C1 segment of cervical spinal cord (tissue), 14 donors: ENCODE data around the gene EML1.

Experiments used
- DNase-seq, 14 donors: peaks; one replicate each; lab custom pipeline; 2025; lab: John Stamatoyannopoulos, UW

Gene EML1

GRCh38 chr14:99824776-99825175, 31.6 kb downstream of the EML1 start:
- DNase-seq: no peak

DNA sequence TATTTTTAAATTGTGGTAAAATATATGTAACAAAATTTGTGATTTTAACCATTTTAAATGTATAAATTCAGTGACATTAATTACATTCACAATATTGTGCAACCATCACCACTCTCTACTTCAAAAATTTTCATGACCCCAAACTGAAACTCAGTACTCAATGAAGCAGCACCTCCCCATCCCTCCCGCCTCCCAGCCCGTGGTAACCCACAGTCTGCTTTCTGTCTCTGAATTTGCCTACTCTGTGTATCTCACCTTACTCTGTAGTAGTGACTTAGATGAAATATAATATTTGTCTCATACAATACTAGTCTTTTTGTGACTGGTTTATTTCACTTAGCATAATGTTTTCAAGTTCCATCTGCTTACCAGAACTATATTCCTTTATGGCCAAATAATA, 36.2 kb downstream of the EML1 start:
- DNase-seq: no peak

- no peak for DNase-seq
Measured at GRCh38 chr14:99831303-99831702, 38.1 kb downstream of the EML1 start.

- no peak for DNase-seq
Measured at GRCh38 chr14:99831903-99832685, 38.9 kb downstream of the EML1 start.

- no peak for DNase-seq
Measured at GRCh38 chr14:99837822-99838221, 44.6 kb downstream of the EML1 start.

DNA sequence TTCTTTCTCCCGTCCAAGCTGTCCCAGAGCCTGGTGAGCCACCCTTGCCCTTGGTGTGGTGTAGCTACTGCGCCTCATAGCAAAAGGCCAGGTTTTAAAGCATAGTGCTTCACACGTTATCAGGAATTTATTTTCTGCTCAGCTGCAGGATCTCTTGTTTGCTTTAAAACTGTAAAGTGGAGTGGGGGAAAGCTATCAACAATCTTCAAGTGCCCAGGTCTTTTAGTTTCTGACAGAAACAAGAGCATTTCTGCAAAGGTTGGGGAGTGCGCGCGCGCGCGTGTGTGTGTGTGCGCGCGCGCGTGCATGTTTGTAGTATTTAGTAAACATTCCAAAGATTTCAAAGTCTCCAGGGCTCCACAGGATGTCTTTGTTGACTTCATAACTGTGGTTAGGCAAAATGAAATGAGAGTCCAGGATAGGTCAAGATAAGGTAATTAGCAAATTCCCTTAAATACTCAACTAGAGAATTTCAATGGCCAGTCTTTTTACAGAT, 45.5 kb downstream of the EML1 start:
- DNase-seq: no peak

GRCh38 chr14:99839696-99840095, 46.5 kb downstream of the EML1 start:
- DNase-seq: no peak

GRCh38 chr14:99840265-99840664, 47.1 kb downstream of the EML1 start:
- no peak for DNase-seq

GRCh38 chr14:99840774-99841305, 47.6 kb downstream of the EML1 start:
- DNase-seq: no peak

DNA sequence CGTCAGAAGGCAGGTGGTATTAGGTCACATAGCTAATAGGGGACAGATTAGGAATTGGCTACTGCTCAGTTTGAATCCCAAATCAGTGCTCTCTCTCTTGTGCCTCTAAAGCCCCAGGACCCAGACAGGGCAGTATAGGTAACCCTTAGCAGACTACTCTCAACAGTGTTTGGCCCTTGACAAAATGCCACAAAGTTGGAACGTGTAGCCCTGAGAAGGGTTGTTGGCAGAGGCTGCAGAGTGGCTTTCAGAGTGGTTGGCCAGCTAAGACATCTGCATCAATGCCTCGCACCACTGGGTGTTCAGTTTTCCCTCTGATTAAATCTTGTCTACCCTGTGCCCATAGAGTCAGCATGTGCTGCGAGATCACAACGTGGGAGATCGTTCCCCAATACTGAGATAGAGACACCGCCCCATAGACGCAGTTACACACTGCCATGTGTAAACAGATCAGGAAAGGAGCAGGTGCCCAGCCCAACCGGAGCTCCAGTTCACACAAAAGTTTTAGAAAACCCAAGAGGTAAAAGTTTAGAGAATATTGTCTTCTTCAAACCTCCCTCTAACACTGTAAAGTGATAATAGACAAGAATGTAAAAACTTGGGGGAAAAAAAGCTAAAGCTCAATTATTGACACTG, 48.3 kb downstream of the EML1 start:
- DNase-seq: no peak

GRCh38 chr14:99842141-99842540, 48.9 kb downstream of the EML1 start:
- no peak for DNase-seq

GRCh38 chr14:99846808-99847207, 53.6 kb downstream of the EML1 start:
- no peak for DNase-seq

DNA sequence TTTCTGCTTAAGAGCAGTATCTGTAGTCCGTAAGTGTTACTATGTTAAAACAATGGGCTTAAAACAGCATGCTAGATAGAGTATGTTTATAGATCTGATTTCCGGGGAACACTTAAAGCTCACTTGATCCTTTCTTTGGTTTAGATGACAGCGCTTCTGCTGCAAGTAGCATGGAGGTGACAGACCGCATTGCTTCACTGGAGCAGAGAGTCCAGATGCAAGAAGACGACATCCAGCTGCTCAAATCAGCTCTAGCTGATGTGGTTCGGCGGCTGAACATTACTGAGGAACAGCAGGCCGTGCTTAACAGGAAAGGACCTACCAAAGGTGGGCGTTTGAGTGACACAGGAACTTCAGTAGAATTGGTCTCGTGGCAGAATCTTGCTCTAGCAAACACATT, 57.5 kb downstream of the EML1 start:
- no peak for DNase-seq

GRCh38 chr14:99852578-99852977, 59.4 kb downstream of the EML1 start:
- no peak for DNase-seq

DNA sequence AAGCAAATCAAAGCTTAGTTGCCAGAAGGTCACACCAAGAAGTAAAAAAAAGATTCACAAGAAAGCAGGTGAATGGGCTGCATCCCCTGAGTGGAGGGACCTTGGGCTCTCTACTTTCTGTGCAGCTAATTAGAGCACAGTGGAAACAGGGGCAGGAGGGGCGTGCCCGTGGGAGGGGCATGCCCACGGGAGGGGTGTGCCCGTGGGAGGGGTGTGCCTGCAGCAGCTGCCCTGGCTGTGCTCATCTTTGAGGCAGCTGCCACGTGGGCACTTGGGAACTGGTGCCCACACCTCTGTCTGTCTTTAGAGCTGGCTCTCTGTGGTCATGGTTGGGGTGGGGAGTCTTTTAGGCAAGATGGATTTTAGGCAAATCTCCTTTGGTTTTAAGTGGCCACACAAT, 60.0 kb downstream of the EML1 start:
- DNase-seq: peak in 1 of 14 donors; percentile 9

DNA sequence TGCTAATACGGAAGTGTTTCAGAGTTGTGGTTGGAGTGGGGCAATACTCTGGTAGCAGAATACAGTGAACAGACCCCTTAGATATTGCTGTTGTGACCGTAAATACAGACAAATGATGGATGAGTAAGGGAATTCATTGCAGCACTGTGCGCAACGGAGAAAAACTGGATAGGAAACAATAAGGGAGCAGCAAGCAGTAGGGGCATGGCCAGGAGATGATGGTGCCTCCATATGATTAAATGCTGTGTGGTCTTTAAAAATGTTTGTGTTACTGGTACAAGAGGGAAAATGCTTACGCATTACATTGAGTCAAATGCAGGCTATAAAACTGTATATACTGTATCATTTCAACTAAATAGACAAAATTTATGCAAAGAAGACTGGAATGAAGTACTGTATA, 61.6 kb downstream of the EML1 start:
- no peak for DNase-seq

DNA sequence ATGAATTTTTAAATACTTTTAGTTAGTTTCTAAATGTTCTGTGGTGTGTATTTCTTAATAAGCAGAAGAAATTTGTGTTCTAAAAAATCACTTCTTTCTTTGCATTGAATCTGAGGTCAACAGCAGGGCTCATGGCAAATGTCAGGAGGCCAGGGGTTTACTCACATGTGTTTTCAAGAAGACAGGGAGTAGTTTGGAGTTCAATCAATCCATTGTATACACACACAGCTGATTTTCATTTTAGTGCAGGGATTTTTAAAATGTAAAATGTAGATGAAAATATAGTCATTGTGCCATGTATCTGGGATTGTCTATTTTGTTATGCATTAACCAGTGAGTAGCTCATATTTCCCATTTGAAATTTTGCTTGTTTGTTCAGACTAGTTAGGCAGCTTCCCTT, 62.1 kb downstream of the EML1 start:
- no peak for DNase-seq

DNA sequence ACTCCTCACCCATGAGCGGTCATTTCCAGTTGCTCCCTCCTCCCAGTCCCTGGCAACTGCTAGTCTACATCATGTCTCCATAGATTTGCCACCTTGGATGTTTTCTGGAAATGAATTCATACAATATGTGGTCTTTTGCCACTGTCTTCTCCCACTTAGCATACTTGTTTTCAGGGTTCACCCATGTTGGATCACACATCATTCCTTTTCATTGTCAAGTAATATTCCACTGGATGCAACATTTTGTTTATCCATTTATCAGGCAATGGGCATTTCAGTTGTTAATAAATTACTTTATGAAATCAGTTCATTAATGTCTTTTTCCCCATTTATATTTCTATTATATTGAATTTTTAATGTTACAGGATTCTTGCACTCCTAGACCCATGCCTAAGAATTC, 64.3 kb downstream of the EML1 start:
- DNase-seq: no peak

- no peak for DNase-seq
Measured at GRCh38 chr14:99860219-99860618, 67.0 kb downstream of the EML1 start.

GRCh38 chr14:99862136-99862535, 68.9 kb downstream of the EML1 start:
- DNase-seq: no peak

DNA sequence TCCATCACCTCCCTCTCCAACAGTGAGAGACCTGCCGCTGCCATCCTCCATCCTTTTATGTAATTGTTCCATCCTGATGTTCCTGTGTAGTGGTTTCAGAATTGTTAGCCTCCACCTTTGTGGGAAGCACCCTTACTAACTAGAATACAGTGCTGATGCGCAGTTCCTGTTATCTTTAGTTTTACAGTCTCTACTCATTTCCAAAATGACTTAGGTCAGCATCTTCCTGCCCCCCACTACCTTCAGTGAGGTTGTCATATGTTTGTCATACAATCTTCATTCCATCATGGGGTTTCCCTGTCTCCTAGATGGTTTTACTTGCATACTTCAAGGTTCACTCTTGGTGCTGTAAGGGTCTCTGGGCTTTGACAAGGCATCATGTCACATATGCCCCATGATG, 69.8 kb downstream of the EML1 start:
- DNase-seq: no peak

GRCh38 chr14:99865408-99865807, 72.2 kb downstream of the EML1 start:
- DNase-seq: no peak

GRCh38 chr14:99870617-99871016, 77.4 kb downstream of the EML1 start:
- DNase-seq: no peak
